ENCODE measurements around the gene EGLN1. TPM values are rescaled to one million over a fixed set of nuclear protein-coding genes. Genes with fewer than 3 reads are reported as not detected.
A peak's percentile ranks its signal among the peaks of the same experiment; 100 is the strongest.

EGLN1 gene
- total RNA-seq, 2 experiments from 2014 or later, result 19.0 to 36.6 TPM

GRCh38 chr1:231418101-231418740 lies 3.9 kb downstream of the EGLN1 start:
- H3K36me3 ChIP-seq (ENCODE audit: insufficient read depth, low read length), result peaks cover 5% of the 10 kb centered on the region
- no peak overlapping the region for H2AFZ ChIP-seq (ENCODE audit: low read length)
- H3K9me3 ChIP-seq (ENCODE audit: low read length), result no peaks in the 10 kb centered on the region
- H3K4me1 ChIP-seq (ENCODE audit: insufficient read depth, low read length, poor library complexity, severe bottlenecking), result peaks cover 33% of the 10 kb centered on the region
- no peaks in the 10 kb centered on the region for H3K9me2 ChIP-seq (ENCODE audit: insufficient read depth, low read length)
- no peak for DNase-seq (ENCODE audit: low spot score)
- ChIA-PET CTCF (ENCODE audit: unreplicated experiment) (interaction anchor here (0.7 kb wide), 1 partner anchor 28 kb away, joined by 5 read pairs; no protein-coding TSS in a partner anchor), POLR2A (interaction anchor here (0.6 to 2.7 kb wide), 9 partner anchors 14 to 878 kb away, joined by 3 to 21 read pairs (median 3); partner anchors contain the start of gene TSNAX)
- no peak overlapping the region for H3K27ac ChIP-seq (ENCODE audit: low read depth, low read length, poor library complexity, severe bottlenecking)
- BruUV-seq (replicated peaks), result no TSS peak
- H4K20me1 ChIP-seq (ENCODE audit: insufficient read depth, low read length), result peaks cover 25% of the 10 kb centered on the region
- intact Hi-C loops (cut with micrococcal nuclease; ENCODE audit: unreplicated experiment), result no loop called here
- H3K79me2 ChIP-seq (ENCODE audit: insufficient read depth, low read depth, low read length), result peaks cover 71% of the 10 kb centered on the region
- peak overlapping the region; percentile 83 for H3K4me3 ChIP-seq (ENCODE audit: low read depth, low read length, poor library complexity, severe bottlenecking)
- TF ChIP-seq, protein P1, sequence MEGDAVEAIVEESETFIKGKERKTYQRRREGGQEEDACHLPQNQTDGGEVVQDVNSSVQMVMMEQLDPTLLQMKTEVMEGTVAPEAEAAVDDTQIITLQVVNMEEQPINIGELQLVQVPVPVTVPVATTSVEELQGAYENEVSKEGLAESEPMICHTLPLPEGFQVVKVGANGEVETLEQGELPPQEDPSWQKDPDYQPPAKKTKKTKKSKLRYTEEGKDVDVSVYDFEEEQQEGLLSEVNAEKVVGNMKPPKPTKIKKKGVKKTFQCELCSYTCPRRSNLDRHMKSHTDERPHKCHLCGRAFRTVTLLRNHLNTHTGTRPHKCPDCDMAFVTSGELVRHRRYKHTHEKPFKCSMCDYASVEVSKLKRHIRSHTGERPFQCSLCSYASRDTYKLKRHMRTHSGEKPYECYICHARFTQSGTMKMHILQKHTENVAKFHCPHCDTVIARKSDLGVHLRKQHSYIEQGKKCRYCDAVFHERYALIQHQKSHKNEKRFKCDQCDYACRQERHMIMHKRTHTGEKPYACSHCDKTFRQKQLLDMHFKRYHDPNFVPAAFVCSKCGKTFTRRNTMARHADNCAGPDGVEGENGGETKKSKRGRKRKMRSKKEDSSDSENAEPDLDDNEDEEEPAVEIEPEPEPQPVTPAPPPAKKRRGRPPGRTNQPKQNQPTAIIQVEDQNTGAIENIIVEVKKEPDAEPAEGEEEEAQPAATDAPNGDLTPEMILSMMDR (conservative IDR thresholded peaks at IDR 0.05; ENCODE audit: low read length), result no peak
- no peak for TF ChIP-seq EZH2phosphoT487 (IDR thresholded peaks at IDR 0.05; ENCODE audit: borderline replicate concordance, low read depth, low read length)
- peak overlapping the region; percentile 97 for H3K4me2 ChIP-seq (ENCODE audit: low read length)

- Histone ChIP-seq H3K36me3 (ENCODE audit: insufficient read depth, low read length) (peaks cover 12% of the 10 kb centered on the region), H3K4me2 (ENCODE audit: low read length) (peak overlapping the region; percentile 97), H3K27ac (ENCODE audit: low read depth, low read length, poor library complexity, severe bottlenecking) (no peak overlapping the region), H3K9me3 (ENCODE audit: low read length) (no peaks in the 10 kb centered on the region), H3K4me3 (ENCODE audit: low read depth, low read length, poor library complexity, severe bottlenecking) (peak overlapping the region; percentile 83), H2AFZ (ENCODE audit: low read length) (no peak overlapping the region; the same call in 1 of the 2 replicates), H3K9me2 (ENCODE audit: insufficient read depth, low read length) (no peaks in the 10 kb centered on the region), H4K20me1 (ENCODE audit: insufficient read depth, low read length) (peaks cover 25% of the 10 kb centered on the region), H3K4me1 (ENCODE audit: insufficient read depth, low read length, poor library complexity, severe bottlenecking) (peaks cover 27% of the 10 kb centered on the region), H3K79me2 (ENCODE audit: insufficient read depth, low read depth, low read length) (peaks cover 78% of the 10 kb centered on the region)
- no peak for TF ChIP-seq EZH2phosphoT487 (IDR thresholded peaks at IDR 0.05; ENCODE audit: borderline replicate concordance, low read depth, low read length)
- TF ChIP-seq, protein P1 (conservative IDR thresholded peaks at IDR 0.05; ENCODE audit: low read length), result no peak
- ChIA-PET POLR2A (interaction anchor here (0.6 kb wide), 2 partner anchors 66 to 249 kb away, joined by 3 to 4 read pairs; no protein-coding TSS in a partner anchor), CTCF (ENCODE audit: unreplicated experiment) (no interaction called here)
- intact Hi-C loops (cut with micrococcal nuclease; ENCODE audit: unreplicated experiment), result no loop called here
- no TSS peak for BruUV-seq (replicated peaks)
- DNase-seq (ENCODE audit: low spot score), result no peak
These were observed 4.6 kb downstream of the EGLN1 start for GRCh38 chr1:231417513-231417912.

GRCh38 chr1:231416901-231417300 lies 5.2 kb downstream of the EGLN1 start:
- POLR2A ChIA-PET, result no interaction called here
- peaks cover 25% of the 10 kb centered on the region for H4K20me1 ChIP-seq (ENCODE audit: insufficient read depth, low read length)
- H3K4me3 ChIP-seq (ENCODE audit: low read depth, low read length, poor library complexity, severe bottlenecking), result peak overlapping the region; percentile 83

More at GRCh38 chr1:231416901-231417300, 5.2 kb downstream of the EGLN1 start:
- H3K9me3 ChIP-seq (ENCODE audit: low read length), result no peaks in the 10 kb centered on the region
- H3K36me3 ChIP-seq (ENCODE audit: insufficient read depth, low read length), result peaks cover 18% of the 10 kb centered on the region
- intact Hi-C loops (cut with micrococcal nuclease; ENCODE audit: unreplicated experiment), result no loop called here
- peaks cover 27% of the 10 kb centered on the region for H3K4me1 ChIP-seq (ENCODE audit: insufficient read depth, low read length, poor library complexity, severe bottlenecking)
- TF ChIP-seq EZH2phosphoT487 (IDR thresholded peaks at IDR 0.05; ENCODE audit: borderline replicate concordance, low read depth, low read length), result no peak
- TF ChIP-seq, protein P1 (conservative IDR thresholded peaks at IDR 0.05; ENCODE audit: low read length), result no peak
- CTCF ChIA-PET (ENCODE audit: unreplicated experiment), result no interaction called here
- H3K27ac ChIP-seq (ENCODE audit: low read depth, low read length, poor library complexity, severe bottlenecking), result no peak overlapping the region
- no peak overlapping the region; the same call in 1 of the 2 replicates for H2AFZ ChIP-seq (ENCODE audit: low read length)
- peak overlapping the region; percentile 97 for H3K4me2 ChIP-seq (ENCODE audit: low read length)
- no peaks in the 10 kb centered on the region for H3K9me2 ChIP-seq (ENCODE audit: insufficient read depth, low read length)
- peaks cover 84% of the 10 kb centered on the region for H3K79me2 ChIP-seq (ENCODE audit: insufficient read depth, low read depth, low read length)
- DNase-seq (ENCODE audit: low spot score), result peak; percentile 35
- no TSS peak for BruUV-seq (replicated peaks)
